Psoas muscle (tissue), 8 donors: ENCODE measurements around the gene TMEM143. TPM values are rescaled to one million over a fixed set of nuclear protein-coding genes. Genes with fewer than 3 reads are reported as not detected.

Source experiments
- ATAC-seq, 4 donors: fragments of 200-7000 bp; cut with Tn5 transposase; one replicate each; pipeline ENCODE4 v1.9.1; 2020; ENCODE audit warnings: moderate library complexity in 3 of 4, mild to moderate bottlenecking in 2 of 4
- DNase-seq, 2 donors: peaks; one replicate each; pipeline ENCODE4 v3.0.0-alpha.2; 2020
- H3K27ac ChIP-seq: fragments of 200-600 bp; one replicate; pipeline ENCODE4 v1.8.0; 2022
- H3K27me3 ChIP-seq, 3 donors: fragments of 200-600 bp in 1 of 3; one replicate each; pipeline versions ENCODE4 v1.6.1 to v1.8.0; 2013 to 2022; ENCODE audit warnings: low read length in 2 of 3, mild to moderate bottlenecking in 2 of 3, moderate library complexity in 1 of 3; ENCODE audit not compliant: insufficient read depth in 3 of 3
- H3K36me3 ChIP-seq, 2 donors: fragments of 200-600 bp in 1 of 2; one replicate each; pipeline versions ENCODE4 v1.6.1 to v1.8.0; 2013 to 2022; ENCODE audit warnings: low read depth in 1 of 2, mild to moderate bottlenecking in 1 of 2, moderate library complexity in 1 of 2; ENCODE audit not compliant: insufficient read depth in 1 of 2
- H3K4me1 ChIP-seq: fragments of 200-600 bp; one replicate; pipeline ENCODE4 v1.8.0; 2022
- H3K4me3 ChIP-seq: fragments of 200-600 bp; one replicate; pipeline ENCODE4 v1.8.0; 2022; ENCODE audit warnings: mild to moderate bottlenecking
- H3K9me3 ChIP-seq: fragments of 200-600 bp; one replicate; pipeline ENCODE4 v1.8.0; 2022
- WGBS, 3 donors: extraction: QIAGEN DNeasy Blood & Tissue Kit; methylation state at CpG; one replicate each; pipeline versions ENCODE4 v1.1.6 to v1.1.7; 2013; 5-methylcytosine and 5-hydroxymethylcytosine counted together
- intact Hi-C, 2 donors: fragments of 100-400 bp; cut with DNase I; formaldehyde crosslinking; loops; one replicate each; pipeline versions ENCODE4 v1.11.0 to v1.14.2; 2022
- polyA plus RNA-seq, 3 donors: library from polyadenylated mRNA; stranded (reverse); fragments of 200-250 nt; gene quantifications; one replicate each; pipeline ENCODE4 v1.2.3, GENCODE V29; 2013
- total RNA-seq, 4 donors: library from RNA; stranded (reverse); fragmentation: NEBNext Ultra II Directional in 2 of 4; extraction: Animal tissue kit (Norgen Biotek cat#: 25700) in 2 of 4; gene quantifications; one replicate each; pipeline versions ENCODE4 v1.2.1 to v1.2.4, GENCODE V29; 2021 to 2023
- TF ChIP-seq, protein P1 (sequence below): fragments of 200-600 bp; IDR thresholded peaks from one replicate; pipeline ENCODE4 v1.8.0; 2022; ENCODE audit warnings: antibody characterized with exemption
- donor health status: healthy with polysubstance abuse.
- donor health status: DM: no; HTN: no; CAD: no; lungs with moderate emphysema.
- donor health status: Bipolar disorder and iron deficiency.
- donor health status: healthy.
- donor health status: DM: yes; HTN: yes; CAD: no.
- donor health status: DM: no; HTN: no; CAD: no.
- donor health status: DM: no; HTN: no; CAD: no.
- donor health status: DM: yes; HTN: yes; CAD: no.

TMEM143 gene
- total and polyA plus RNA-seq, 7 donors: 17.1 to 65.1 (median 52.0) TPM

DNA sequence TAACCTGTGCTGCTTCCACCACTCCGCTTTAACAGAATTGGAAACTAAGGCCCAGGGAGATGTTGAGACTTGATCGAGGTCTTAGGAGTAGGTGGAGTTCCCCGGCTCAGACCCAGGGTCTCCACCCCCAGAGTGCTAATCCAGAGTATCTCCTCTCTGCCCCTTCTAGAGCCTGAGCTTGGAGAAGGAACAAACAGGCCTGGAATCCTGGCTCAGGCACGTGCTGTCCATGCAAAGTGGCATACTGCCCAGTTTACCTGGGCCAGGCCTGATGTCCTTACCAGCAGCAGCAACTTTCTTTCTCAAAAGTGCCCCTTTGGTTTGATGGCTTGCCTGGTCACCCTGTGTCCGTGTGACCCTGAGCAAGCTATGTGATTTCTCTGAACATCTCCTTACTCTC, 4.1 kb upstream of the TMEM143 start:
- Histone ChIP-seq H3K4me3 (no peak overlapping the region), H3K27ac (no peak overlapping the region), H3K9me3 (no peaks in the 10 kb centered on the region), H3K4me1 (peaks cover 4% of the 10 kb centered on the region), H3K27me3 (no peaks in the 10 kb centered on the region), H3K36me3 (no peaks in the 10 kb centered on the region)
- intact Hi-C loops: no loop called here
- 64 to 70% (median 66%) methylated on average over 5 of the region's 5 CpGs for WGBS, 3 donors
- TF ChIP-seq, protein P1, sequence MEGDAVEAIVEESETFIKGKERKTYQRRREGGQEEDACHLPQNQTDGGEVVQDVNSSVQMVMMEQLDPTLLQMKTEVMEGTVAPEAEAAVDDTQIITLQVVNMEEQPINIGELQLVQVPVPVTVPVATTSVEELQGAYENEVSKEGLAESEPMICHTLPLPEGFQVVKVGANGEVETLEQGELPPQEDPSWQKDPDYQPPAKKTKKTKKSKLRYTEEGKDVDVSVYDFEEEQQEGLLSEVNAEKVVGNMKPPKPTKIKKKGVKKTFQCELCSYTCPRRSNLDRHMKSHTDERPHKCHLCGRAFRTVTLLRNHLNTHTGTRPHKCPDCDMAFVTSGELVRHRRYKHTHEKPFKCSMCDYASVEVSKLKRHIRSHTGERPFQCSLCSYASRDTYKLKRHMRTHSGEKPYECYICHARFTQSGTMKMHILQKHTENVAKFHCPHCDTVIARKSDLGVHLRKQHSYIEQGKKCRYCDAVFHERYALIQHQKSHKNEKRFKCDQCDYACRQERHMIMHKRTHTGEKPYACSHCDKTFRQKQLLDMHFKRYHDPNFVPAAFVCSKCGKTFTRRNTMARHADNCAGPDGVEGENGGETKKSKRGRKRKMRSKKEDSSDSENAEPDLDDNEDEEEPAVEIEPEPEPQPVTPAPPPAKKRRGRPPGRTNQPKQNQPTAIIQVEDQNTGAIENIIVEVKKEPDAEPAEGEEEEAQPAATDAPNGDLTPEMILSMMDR: no peak
- ATAC-seq (no peak), DNase-seq (no peak)

DNA sequence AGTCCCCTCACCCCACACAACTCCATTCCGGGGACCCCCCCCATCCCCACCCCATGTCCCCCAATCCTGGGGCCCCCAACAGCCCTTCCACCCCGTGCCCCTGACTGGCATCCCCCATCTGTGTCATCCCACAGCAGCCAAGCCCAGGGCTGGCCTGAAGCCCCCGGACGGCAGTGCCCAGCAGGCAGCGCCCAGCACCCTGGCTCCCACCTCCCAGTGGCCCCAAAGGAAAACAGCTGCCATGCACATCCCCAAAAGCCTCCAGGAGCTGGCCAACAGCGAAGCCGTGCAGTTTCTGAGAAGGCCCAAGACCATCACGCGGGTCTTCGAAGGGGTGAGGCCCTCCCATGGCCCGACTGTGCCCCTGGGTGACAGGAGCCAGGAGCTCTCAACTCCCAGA, 1.9 kb upstream of the TMEM143 start:
- Histone ChIP-seq H3K4me1 (peaks cover 4% of the 10 kb centered on the region), H3K4me3 (no peak overlapping the region), H3K36me3 (peaks cover 0 to 10% of the 10 kb centered on the region in 2 donors), H3K9me3 (no peaks in the 10 kb centered on the region), H3K27me3 (no peaks in the 10 kb centered on the region), H3K27ac (no peak overlapping the region)
- ATAC-seq: no peak
- 77 to 84% (median 77%) methylated on average over 10 to 11 of the region's 11 CpGs for WGBS, 3 donors
- intact Hi-C loops: loop anchor here in 1 of 2 donors (2.0 kb wide), 1 partner anchor 25 kb away; the partner anchor contains the start of gene KDELR1
- no peak for DNase-seq
- TF ChIP-seq, protein P1: no peak

DNA sequence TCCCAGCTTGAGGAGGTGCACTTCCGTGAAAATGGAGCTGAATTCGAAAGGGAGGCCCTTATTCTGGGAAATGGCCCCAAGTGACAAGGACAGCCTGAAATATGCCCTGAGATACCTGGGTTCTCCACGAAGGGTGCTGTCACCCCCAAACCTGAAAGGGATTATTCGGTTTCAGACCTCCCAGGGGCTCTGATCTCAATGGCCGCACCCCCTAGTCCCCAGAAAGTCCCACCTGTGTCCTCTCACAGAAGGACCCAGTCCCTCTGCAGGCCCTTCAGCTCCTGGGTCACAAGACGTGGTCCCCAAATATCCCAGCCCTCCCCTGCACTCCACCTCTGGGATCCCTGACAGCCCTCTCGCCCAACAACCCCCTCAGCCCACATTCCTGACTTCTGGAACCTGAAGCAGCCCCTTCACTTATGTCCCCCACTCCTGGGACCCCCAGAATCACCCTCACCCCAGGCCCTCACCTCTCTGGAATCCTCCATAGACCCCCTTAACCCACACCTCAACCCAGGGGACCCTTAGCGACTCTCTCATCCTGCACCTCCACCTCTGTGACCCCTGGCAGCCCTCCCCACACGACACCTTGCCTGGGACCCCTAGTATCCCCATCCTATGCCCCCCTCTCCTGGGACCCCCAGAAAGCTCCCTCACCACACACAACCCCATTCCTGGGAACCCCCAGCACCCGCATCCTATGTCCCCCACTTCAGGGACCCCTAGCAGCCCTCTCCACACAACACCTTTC, 1.0 kb upstream of the TMEM143 start:
- TF ChIP-seq, protein P1: no peak
- H3K9me3 ChIP-seq: no peaks in the 10 kb centered on the region
- DNase-seq: peak in 1 of 2 donors; percentile 22
- no peaks in the 10 kb centered on the region for H3K27me3 ChIP-seq
- intact Hi-C loops: loop anchor here in 1 of 2 donors (2.0 kb wide), 1 partner anchor 26 kb away; the partner anchor contains the start of gene KDELR1
- peaks cover 0 to 15% of the 10 kb centered on the region in 2 donors for H3K36me3 ChIP-seq
- peaks cover 4% of the 10 kb centered on the region for H3K4me1 ChIP-seq
- ATAC-seq: no peak
- H3K4me3 ChIP-seq: peak overlapping the region; percentile 80
- 61 to 70% (median 68%) methylated on average over 7 to 10 of the region's 10 CpGs for WGBS, 3 donors
- peak overlapping the region; percentile 92 for H3K27ac ChIP-seq

DNA sequence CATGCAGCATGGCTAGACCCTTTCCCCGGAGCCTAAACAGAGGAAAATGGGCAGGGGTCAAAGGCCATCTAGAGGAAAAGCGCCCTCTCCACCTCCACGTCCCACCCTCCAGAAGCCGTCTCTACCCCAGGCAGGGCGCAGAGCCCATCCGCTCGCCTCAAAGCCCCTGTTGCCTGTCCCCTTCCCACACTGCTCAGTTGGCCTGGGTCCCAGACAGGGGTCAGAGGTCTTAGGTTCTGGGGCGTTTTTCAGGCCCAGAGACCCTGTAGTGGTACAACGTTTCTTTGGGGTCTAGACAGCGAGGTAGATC, 285 bp downstream of the TMEM143 start:
- peak; percentile 13 to 26 (median 20) for ATAC-seq
- Histone ChIP-seq H3K27ac (peak overlapping the region; percentile 92), H3K27me3 (no peaks in the 10 kb centered on the region), H3K4me3 (peak overlapping the region; percentile 80), H3K4me1 (peaks cover 4% of the 10 kb centered on the region), H3K36me3 (peaks cover 0 to 17% of the 10 kb centered on the region in 2 donors), H3K9me3 (no peaks in the 10 kb centered on the region)
- intact Hi-C loops: no loop called here
- TF ChIP-seq, protein P1: no peak
- 1% methylated on average over 10 of the region's 10 CpGs for WGBS, 3 donors
- no peak for DNase-seq
